CD4-positive, alpha-beta T cell treated with Interleukin-17A for 1 hour (primary cell): ENCODE data around the gene POLR3E.

Experiments
- DNase-seq: peaks from one replicate; pipeline ENCODE4 v3.0.0-alpha.2; 2020

POLR3E gene

DNA sequence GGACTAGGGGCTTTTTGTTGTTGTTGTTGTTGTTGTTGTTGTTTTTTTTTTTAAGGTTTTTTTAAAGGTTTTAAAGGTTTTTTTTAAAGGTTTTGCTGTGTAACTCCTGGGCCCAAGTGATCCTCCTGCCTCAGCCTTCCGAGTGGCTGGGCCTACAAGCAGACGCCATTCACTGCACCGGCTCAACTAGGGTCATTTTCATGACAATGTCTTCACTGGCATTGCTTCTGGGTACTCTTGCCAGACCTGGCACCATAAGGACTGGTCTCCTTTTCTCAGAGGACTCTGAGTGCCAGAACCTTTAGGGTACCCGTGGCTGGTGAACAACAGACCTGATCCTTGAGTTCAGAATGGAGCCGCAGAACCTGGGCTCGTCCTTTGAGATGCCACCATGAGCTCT, 20.4 kb downstream of the POLR3E start:
- DNase-seq = no peak

DNA sequence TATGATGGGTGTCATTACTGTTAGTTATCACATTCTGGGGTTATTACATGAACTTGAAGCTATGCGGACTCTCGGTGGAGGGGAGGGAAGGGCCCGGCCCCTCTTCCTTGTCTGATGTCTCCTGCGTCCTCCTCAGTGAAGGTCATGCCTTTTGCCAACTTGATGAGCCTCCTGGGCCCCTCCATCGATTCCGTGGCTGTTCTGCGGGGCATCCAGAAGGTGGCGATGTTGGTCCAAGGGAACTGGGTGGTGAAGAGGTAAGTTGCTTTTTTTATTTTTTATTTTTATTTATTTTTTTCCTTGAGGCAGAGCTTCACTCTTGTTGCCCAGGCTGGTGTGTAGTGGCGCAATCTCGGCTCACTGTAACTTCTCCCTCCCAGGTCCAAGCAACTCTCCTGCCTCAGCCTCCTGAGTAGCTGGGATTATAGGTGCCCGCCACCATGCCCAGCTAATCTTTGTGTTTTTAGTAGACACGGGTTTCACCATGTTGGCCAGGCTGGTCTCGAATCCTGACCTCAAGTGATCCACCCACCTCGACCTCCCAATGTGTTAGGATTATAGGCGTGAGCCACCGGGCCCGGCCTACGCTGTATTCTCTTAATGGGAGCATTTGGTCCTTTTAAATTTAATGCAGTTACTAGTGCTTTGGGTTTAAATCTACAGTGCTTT, 21.6 kb downstream of the POLR3E start:
- DNase-seq = peak; percentile 67

DNA sequence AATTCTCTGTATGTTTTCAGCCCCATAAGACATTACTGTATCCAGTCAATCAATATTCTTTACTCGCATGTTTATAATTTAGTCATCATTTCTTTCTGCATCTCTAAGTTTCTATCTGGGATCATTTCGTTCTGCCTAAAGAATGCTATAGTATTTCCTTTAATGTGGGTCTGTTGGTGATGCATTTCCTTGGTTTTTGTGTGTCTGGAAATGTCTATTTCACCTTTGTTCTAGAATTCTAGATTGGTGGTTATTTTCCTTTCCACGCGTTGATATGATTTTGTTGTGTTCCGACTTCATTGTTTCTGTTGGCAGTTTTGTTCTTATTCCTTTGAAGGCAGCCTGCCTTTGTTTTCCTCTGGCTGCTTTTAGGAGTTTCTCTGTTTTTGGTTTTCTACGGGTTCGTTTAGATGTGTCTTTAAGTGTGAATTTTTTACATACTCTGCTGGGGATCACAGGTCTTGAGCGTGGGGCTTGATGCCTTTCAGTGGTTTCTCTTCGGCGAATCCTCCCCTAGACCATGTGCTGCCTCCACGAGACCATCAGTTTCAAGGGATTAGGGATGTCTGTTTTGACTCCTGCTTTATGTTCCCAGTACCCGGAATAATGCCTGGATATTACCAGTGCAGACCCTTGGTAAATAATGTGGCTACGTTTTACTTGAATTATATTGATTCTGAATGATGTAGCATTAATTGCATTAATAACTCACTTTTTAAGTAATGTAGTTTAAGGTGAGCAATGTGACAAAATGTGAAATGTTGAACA, 23.5 kb downstream of the POLR3E start:
- DNase-seq = no peak

DNA sequence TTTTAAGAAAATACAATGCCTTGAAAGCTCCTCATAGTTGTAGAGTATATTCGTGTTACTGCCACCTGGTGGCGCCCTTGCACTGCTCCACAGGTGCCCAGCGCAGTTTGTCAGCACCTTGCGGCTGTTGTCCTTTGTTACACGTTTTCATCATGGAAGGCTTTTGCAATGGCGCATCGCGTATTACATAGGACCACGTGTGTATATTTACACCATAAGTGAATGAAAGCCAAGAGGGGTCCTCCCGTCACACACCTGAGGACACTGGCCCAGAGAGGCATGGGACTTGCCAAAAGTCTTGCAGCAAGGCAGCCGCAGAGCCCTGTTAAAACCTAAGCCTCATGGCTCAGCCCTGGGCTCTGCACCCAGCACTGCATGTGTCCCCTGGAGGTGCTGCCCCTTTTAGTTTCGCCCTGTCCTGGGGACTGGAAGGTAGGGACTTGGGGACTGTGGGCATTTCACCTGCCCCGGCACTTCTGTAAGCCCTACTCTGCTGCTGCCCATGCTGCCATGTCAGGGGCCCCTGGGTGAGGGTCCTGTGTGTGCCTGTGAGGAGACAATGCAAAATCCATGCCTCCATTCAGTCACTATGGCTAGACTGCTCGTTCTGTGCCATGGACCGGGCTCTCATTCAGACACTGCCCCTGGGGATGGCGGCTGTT, 24.3 kb downstream of the POLR3E start:
- peak; percentile 79 for DNase-seq

DNA sequence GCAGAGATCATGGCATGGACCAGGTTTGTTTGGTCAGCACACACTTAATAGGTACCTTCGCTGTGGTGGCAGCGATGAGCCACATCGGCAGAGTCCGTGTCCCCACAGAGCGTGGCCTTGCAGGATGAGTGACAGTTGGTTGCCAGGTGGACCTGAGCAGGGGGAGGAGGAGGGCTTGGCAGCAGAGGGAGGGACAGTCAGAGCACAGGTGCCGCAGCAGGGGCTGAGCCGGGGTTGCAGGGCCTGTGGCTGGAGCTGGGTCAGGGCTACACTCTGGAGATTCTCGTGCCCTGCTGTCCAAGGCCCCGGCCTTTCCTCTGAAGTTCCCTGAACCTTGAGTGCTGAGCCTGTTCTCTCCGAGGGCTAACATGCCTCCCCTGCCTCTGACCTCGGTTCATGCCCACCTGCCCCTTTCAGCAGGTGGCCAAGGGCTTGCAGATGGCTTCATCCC, 24.8 kb downstream of the POLR3E start:
- DNase-seq = no peak

DNA sequence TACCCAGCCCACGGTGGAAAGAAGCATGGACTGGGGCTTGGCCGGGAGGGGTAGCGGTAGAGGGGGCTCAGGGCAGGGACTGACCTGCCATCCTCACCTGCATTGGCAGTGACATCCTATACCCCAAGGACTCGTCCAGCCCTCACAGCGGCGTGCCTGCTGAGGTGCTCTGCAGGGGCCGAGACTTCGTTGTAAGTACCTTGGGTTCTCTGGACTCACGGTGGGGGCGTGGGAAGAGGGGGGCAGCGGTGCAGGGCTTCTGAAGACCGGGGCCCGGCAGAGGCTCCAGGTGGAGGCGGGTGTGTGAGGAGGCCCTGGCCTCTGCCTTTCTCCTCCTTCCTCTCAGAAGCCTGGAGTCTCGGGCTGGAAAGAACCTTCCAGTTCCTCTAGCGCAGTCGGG, 25.5 kb downstream of the POLR3E start:
- DNase-seq = no peak

DNA sequence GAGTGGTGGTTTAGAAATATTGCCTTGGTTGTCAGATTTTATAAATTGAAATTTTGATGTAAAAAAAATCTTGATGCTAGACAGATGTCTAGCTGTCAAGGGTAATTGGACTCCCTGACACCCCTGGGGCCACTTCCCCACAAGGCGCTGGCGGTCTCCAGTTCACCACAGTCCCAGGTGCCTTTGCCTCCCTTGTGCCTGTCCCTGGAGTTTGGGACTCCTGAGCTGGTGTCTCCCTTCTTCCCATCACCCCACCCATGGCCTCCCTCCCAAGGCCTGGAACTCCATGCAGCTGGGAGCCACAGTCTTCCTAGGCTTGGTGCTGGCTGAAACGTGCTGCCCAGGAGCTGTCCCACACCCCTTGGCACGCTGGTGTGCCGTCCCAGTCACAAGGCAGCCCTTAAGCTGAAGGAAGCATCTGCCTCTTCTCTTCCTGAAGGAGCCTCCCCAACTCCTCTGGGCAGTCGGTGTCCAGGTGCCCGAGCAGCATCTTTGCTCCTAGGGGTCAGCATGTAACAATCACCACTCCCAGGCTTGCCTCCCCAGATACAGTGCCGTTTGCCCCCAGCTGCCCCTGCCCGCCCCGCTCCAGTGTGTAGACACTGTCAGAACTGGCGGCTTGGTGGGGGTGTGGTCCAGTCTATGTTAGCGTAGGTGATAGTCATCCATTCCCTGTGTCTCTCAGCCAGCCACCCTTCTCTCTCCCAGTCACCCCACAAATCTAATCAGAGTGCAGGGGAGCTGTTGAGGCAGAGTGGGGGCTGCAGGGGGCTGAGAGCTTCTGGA, 26.2 kb downstream of the POLR3E start:
- DNase-seq = no peak

DNA sequence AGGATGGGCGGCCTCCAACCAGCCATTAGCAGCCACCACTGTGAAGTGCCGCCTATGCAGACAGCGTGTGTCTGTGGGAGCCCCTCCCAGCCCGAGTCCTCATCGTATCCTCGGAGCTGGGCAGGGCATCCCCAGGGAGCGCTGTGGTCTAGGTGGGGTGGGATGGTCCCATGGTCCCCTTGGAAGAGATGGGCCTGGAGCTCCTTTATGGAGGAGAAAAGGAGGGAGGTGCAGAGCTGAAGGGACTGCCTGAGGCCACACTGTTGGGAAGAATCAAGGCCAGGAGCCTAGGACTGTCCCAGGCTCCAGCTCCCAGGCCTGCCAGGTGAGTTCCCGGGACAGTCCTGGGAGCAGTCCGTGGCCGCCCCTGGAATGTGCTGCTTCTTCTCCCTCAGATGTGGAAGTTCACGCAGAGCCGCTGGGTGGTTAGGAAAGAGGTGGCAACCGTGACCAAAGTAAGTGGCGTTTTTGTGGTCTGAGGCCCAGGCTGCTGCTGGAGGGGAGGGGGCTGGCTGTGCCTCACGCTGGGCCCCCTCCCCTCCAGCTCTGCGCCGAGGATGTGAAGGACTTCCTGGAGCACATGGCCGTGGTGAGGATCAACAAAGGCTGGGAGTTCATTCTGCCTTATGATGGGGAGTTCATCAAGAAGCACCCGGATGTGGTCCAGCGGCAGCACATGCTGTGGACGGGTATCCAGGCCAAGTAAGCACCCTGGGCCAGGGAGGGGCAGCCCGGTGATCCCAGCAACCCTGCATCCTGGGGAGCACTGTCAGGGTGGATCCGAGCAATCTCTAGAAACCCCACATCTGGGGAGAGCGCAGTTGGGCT, 27.0 kb downstream of the POLR3E start:
- no peak for DNase-seq

DNA sequence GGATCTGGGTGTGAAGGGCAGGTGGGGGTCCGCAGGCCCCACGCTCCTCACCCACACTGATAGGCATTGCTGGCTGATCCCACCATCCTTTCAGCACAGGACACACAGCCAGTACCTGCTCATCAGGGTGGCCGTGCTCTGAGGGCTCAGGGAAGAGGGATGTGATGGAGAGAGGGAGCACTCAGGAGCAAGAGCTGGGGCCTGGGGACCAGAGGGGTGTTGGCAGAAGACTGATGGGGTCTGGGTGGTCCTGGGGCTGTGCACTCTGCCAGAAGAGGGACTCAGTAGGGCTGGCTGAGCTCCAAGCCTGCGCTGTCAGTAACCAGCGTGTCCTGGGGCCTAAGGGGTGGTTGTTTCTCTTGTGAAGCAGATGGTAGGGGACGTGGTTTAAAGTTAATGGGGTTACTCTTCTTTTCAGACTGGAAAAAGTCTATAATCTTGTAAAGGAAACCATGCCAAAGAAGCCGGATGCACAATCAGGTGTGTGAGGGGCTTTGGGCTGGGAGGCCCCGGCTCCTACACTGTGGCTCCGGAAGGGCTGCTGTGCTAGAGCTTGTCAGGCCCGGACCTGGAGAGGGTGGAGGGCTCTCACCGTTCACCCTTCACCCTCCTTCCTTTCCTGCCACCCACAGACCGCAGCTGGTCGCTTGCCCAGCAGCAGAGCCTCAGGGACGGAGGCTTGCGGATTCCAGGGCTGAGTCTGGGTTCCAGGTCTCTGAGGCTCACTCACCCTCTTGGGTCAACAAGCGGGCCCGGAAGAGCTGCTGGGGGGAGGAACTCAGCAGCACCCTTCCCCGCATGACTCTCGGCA, 27.8 kb downstream of the POLR3E start:
- DNase-seq = no peak

DNA sequence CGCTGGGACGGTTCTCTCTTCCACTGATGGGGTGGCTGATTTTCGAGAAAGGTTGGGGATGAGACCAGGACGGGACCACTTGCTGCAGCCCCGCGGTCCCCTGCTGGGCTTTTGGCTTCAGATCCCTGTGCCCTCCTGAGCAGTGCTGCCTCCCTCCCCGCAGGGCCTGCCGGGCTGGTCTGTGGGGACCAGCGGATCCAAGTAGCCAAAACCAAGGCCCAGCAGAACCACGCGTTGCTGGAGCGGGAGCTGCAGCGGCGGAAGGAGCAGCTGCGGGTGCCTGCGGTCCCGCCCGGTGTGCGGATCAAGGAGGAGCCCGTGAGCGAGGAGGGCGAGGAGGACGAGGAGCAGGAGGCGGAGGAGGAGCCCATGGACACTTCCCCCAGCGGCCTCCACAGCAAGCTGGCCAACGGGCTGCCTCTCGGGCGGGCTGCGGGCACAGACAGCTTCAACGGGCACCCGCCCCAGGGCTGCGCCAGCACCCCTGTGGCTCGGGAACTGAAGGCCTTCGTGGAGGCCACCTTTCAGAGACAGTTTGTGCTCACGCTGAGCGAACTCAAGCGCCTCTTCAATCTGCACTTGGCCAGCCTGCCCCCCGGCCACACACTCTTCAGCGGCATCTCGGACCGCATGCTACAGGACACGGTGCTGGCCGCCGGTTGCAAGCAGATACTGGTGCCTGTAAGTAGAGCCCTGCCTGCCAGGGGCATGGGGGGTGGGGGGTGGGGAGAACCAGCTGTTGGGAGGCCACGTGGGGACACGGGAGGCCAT, 28.6 kb downstream of the POLR3E start:
- no peak for DNase-seq

DNA sequence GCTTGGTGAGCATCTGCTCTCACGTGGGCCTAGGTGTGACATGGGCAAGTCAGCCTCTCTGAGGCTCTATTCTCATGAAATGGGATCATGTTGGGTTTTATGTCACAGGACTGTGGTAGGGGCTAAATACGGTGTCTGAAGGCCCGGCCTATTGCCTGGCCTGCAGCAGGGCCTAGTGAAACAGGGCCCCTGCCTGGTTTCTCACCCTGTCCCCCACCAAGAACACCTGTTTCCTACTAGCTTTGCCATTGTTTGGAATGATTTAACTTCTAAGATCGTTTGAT, 29.1 kb downstream of the POLR3E start:
- DNase-seq = no peak

DNA sequence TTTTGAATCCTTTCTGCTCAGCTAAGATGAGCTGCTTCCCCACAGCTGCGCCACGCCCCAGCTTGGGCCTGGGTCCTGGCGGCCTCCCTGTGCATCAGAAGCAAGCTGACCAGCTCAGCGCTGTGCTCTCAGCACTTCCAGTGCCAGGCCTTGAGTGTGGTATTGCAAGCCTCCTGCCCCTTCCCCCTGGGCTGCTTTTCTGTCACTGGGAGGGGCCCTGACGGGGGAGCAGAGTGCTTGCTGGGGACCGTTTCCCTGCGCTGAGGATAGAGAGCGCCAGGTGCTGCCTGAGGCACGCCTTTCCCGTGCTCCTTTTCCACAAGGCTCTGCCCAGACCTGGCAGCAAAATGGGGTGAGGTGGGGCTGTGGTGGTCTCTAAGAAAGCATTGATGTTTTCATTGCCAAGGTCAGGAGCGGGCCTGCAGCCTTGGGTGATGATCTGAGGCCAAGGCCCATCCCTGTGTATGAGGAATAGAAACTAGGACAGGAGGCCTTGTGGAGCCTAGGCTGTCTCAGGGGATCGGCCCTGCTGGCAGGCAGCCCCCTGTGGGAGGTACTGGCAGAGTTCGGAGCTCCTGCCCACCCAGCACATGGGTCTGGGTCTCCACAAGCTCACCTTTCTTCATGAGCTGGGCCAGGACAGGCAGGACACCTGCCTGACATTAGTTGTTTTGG, 29.7 kb downstream of the POLR3E start:
- DNase-seq = no peak

DNA sequence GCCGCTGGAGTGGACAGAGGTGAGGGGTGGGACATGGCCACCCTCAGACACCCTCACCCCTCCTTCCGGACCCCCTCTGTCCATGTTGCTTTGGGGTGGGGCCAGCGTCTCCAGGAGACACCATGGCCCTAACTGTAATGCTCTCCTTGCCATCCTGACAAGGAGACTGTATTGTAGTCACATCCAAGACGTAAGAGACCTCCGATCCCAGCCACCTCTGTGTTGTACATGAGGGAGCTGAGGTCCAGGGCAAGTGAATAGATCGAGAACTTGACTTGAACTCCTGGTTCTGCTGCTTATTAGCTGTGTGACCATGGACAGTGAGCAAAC, 30.2 kb downstream of the POLR3E start:
- no peak for DNase-seq

DNA sequence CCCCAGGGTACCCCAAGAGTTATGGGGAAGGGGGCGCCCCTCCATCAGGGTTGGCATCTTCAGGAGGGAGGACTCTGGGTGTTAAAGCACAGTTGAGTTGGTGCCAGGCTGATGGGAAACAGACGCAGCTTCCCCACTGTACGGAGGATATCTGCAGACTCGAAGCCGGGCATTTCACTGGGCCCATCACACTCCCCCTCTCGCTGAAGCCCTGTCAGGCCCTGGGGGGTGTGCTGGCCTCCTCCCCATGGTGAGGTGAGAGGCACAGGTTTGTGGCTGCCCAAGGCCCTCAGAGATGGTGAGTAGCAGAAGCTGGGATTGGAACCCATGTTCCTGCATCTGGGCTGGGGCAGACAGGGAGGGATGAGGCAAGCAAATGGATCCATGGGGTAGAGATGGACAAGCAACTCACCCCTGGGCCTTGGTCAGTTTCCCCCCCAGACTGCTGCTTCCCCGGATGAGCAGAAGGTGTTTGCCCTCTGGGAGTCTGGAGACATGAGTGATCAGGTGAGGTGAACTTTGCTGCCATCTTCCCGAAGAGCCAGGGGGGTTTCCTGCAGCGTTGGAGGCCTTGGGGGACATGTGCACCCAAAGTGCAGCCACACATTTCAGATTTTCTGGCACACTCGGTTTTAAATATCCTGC, 31.0 kb downstream of the POLR3E start:
- DNase-seq = no peak

DNA sequence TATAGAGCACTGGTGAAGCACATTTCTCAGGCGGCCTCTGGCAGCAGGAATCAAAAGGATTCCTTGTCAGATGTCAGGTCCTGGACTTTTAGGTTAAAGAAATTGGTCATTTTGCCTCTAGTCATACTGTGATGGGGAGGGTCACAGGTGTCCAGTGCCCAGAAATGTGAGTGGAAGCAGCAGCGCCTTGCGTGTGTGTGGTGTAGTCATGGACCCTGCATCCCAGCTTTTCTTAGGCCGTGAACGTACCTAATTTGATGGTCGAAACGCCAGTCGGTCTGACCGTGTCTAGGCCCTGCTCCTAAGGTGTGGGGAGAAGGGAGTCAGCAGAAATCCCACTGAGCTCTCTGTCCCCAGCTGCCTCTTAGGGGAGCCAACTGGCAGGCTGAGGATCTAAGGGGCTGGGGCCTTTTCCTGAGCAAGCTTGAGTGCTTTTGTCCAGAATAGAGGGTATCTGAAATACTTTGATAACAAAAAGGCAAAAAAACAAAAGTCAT, 32.0 kb downstream of the POLR3E start:
- DNase-seq = no peak

DNA sequence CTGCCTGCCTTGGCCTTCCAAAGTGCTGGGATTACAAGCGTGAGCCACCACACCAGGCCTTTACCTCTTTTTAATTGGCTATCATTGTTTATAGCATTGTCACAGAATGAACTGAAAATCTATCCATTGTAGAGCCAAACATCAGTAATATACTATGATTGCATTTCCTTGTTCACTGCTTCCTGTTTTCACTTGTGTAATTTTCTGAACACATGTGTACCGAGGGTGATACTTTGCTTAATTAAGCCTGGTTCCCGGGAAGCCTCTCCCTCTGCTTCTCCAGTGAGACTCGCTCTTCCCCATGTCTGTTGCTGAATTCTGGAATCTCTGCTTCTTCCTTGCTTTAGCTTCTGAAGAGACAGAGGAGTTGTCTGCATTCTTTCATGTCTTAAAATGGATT, 33.1 kb downstream of the POLR3E start:
- no peak for DNase-seq

DNA sequence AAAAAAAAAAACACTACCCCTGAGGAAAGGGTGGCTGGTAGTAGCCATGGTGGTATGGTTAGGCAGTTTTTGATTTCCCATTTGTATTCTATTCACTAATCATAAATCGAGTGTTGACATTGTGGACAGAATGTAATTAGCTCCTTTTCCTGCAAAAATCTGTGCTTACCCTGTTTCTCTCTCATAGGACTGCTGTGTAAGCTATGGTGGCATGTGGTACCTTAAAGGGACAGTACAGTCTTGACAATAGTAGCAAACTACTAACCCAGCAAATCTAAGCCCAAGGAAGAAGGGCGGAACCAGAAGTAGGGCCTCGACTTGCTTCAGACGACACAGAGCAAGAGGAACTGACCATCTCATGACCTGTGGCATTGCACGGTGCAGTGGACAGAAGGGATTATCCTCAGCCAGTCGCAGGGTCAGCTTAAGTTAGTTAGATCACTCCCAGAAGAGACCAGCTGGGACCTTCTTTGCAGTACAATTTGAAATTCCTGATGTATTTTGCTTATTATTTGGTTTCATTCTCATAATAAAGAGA, 36.3 kb downstream of the POLR3E start:
- no peak for DNase-seq

DNA sequence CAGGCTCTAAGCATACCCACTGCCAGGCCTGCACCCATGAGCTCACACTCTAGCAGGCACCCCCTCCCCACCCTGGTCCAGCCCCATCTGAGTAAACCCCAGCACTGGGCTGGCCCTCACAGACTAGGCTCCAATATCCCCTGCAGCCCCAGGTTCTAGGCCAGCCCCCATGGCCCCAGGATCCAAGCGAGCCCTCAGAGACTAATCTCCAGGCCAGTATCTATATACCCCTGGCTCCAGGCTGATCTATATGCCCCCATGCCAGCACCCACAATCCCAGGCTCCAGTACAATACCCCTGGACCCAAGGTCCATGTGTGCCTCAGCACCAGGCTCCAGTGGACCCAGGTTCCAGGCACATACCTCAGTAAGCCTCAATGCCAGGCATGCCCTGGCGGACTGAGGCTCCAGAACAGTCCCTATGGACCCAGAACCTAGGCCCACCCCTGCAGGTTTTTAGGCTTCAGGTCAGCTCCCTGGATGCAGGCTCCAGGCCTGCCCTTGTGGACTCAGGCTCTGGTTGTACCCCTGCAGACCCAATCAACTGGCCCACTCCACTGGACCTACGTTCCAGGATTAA, 38.5 kb downstream of the POLR3E start:
- DNase-seq = no peak

DNA sequence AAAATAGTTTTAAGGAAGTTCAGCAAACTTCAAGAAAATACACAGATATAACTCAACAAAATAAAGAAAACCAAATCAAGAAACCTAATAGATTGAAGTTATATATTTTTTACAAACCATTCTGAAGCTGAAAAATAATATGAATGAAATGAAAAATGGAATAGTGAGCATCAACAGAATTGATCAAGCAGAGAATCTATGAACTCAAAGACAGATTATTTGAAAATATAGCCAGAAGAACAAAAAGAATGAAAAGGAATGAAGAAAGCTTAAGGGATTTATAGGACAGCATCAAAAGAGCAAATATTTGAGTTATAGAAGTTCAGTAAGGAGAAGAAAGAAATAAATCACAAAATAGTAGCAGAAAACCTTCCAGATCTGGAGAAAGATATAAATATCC, 39.4 kb downstream of the POLR3E start:
- DNase-seq = no peak
